GM12878 (cell line): Measurements from ENCODE around the gene EIF4E2. TPM values are rescaled to one million over a fixed set of nuclear protein-coding genes. Genes with fewer than 3 reads are reported as not detected.

Experiments used
- ATAC-seq: fragments of 200-7000 bp; cut with Tn5 transposase; 3 replicates; pipeline ENCODE4 v1.9.1; 2020; ENCODE audit warnings: mild to moderate bottlenecking, moderate library complexity
- BruUV-seq: library from RNA; stranded (reverse); fragments of 400-500 nt; replicated peaks from 2 replicates; lab custom pipeline; 2021; lab: Mats Ljungman, UMichigan
- CTCF ChIA-PET: fragments of 300-600 bp; sonication (Branson Sonifier 250); formaldehyde crosslinking; extraction: SDS; loops from one replicate; lab custom pipeline; 2021; ENCODE audit warnings: inconsistent platforms; lab: Yijun Ruan, JAX
- POLR2A ChIA-PET: fragments of 350-600 bp; formaldehyde crosslinking; extraction: SDS; loops from one replicate; lab custom pipeline; 2021; ENCODE audit warnings: inconsistent platforms; lab: Charles Lee
- RAD21 ChIA-PET: fragments of 300-600 bp; sonication (Branson Sonifier 250); formaldehyde crosslinking; loops from one replicate; lab custom pipeline; 2023; ENCODE audit warnings: antibody characterized with exemption; ENCODE audit not compliant: unreplicated experiment; lab: Charles Lee
- SMC1A ChIA-PET: fragments of 300-600 bp; sonication (Branson Sonifier 250); formaldehyde crosslinking; loops from one replicate; lab custom pipeline; 2023; ENCODE audit not compliant: unreplicated experiment, uncharacterized antibody; lab: Charles Lee
- DNase-seq: peaks from one replicate; pipeline ENCODE4 v3.0.0-alpha.2; 2011; ENCODE audit warnings: low read depth, low spot score
- FAIRE-seq: peaks from 3 replicates; lab custom pipeline; 2011; peaks lifted over from hg19 to GRCh38; lab: Jason Lieb, UNC
- H2AFZ ChIP-seq: 2 replicates; pipeline ENCODE4 v1.6.0; 2011; ENCODE audit warnings: low read depth, low read length, control low read depth; ENCODE audit not compliant: control insufficient read depth
- H3K27ac ChIP-seq: 2 replicates; pipeline ENCODE4 v1.5.1; 2011; ENCODE audit warnings: control low read depth; ENCODE audit not compliant: control insufficient read depth, insufficient read depth
- H3K27me3 ChIP-seq, 2 experiments: replicated peaks in 1 of 2; 2 replicates each; pipeline versions ENCODE4 v1.6.0 to v1.6.1; 2011; ENCODE audit warnings: low read length in 1 of 2; ENCODE audit not compliant: control insufficient read depth in 2 of 2, insufficient read depth in 2 of 2
- H3K36me3 ChIP-seq, 2 experiments: 2 replicates each; pipeline ENCODE4 v1.5.1; 2011; ENCODE audit warnings: low read length in 1 of 2; ENCODE audit not compliant: control insufficient read depth in 2 of 2, insufficient read depth in 2 of 2
- H3K4me1 ChIP-seq: 2 replicates; pipeline ENCODE4 v1.6.1; 2011; ENCODE audit warnings: mild to moderate bottlenecking, low read length, moderate library complexity, mixed read lengths; ENCODE audit not compliant: control insufficient read depth, insufficient read depth
- H3K4me2 ChIP-seq: 2 replicates; pipeline ENCODE4 v1.6.0; 2011; ENCODE audit warnings: control low read depth; ENCODE audit not compliant: control insufficient read depth, insufficient read depth
- H3K4me3 ChIP-seq: fragments of 200-600 bp; sonication (generic); 2 replicates; pipeline ENCODE4 v1.5.1; 2016
- H3K79me2 ChIP-seq: 2 replicates; pipeline ENCODE4 v1.6.0; 2011; ENCODE audit warnings: low read length; ENCODE audit not compliant: control insufficient read depth, insufficient read depth
- H3K9ac ChIP-seq: 2 replicates; pipeline ENCODE4 v1.8.0; 2011; ENCODE audit warnings: low read length, control low read depth, mixed read lengths; ENCODE audit not compliant: control insufficient read depth, insufficient read depth
- H3K9me3 ChIP-seq: replicated peaks from 3 replicates; pipeline ENCODE4 v1.5.1; 2011; ENCODE audit warnings: mild to moderate bottlenecking, low read length; ENCODE audit not compliant: control insufficient read depth, insufficient read depth
- H4K20me1 ChIP-seq: 2 replicates; pipeline ENCODE4 v1.6.0; 2011; ENCODE audit not compliant: control insufficient read depth, insufficient read depth
- JUND ChIP-seq: IDR thresholded peaks from 2 replicates; pipeline ENCODE4 v1.6.1; 2012; ENCODE audit warnings: low read depth, mild to moderate bottlenecking, low read length, improper control_type of control experiment, moderate library complexity
- LARP7 ChIP-seq: fragments of 450-650 bp; IDR thresholded peaks from 2 replicates; pipeline ENCODE4 v1.6.1; 2017; ENCODE audit warnings: mild to moderate bottlenecking
- ZNF687 ChIP-seq: fragments of 450-650 bp; IDR thresholded peaks from 2 replicates; pipeline ENCODE4 v1.6.1; 2017; ENCODE audit warnings: mild to moderate bottlenecking, moderate library complexity
- ZZZ3 ChIP-seq: IDR thresholded peaks from 2 replicates; pipeline ENCODE4 v1.6.1; 2011; ENCODE audit warnings: low read depth; ENCODE audit not compliant: control insufficient read depth, insufficient read length
- WGBS: methylation state at CpG from one replicate; pipeline ENCODE4 v1.1.6; 2016; ENCODE audit warnings: low lambda C conversion rate; ENCODE audit not compliant: insufficient replicate concordance, insufficient coverage; ENCODE audit errors: missing lambda C conversion rate; 5-methylcytosine and 5-hydroxymethylcytosine counted together
- in situ Hi-C: fragments of 300-500 bp; cut with MboI; formaldehyde crosslinking; loops from 9 replicates; pipeline ENCODE4 v1.14.3; 2018; ENCODE audit warnings: mixed read lengths
- intact Hi-C: fragments of 100-400 bp; cut with micrococcal nuclease; formaldehyde crosslinking; loops from one replicate; pipeline ENCODE4 v1.14.2; 2022; ENCODE audit not compliant: unreplicated experiment
- polyA plus RNA-seq, 11 experiments: library from polyadenylated mRNA; depleted of rRNA in 4 of 11; unstranded in 6 of 11; stranded (reverse) in 5 of 11; fragments of >200 nt; fragmentation: Nextera tagmentation in 4 of 11; fragmentation: Illumina TruSeq in 1 of 11; extraction: Ambion mirVana in 4 of 11; extraction: Trizol in 1 of 11; gene quantifications; 1 replicate in 1 of 11; 2 replicates in 10 of 11; pipeline versions ENCODE4 v1.2.1 to v1.2.3, GENCODE V29; 2011 to 2016; ENCODE audit warnings: inconsistent platforms in 2 of 11, missing spikeins in 2 of 11, low read depth in 1 of 11
- total RNA-seq, 4 experiments: library from RNA; depleted of rRNA in 3 of 4; stranded (reverse); fragments of >200 nt in 3 of 4; fragmentation: Illumina TruSeq in 1 of 4; extraction: Trizol in 1 of 4; gene quantifications; 2 replicates each; pipeline versions ENCODE4 v1.2.1 to v1.2.3, GENCODE V29; 2013 to 2021
- TF ChIP-seq, protein P1 (sequence below): fragments of 450-650 bp; IDR thresholded peaks from 2 replicates; pipeline ENCODE4 v1.6.1; 2016; ENCODE audit warnings: mild to moderate bottlenecking, moderate library complexity, borderline replicate concordance
- TF ChIP-seq, protein P2 (sequence below): IDR thresholded peaks from 2 replicates; pipeline ENCODE4 v1.6.1; 2011; ENCODE audit warnings: low read depth, mild to moderate bottlenecking, low read length, moderate library complexity, borderline replicate concordance; ENCODE audit errors: extremely low read depth

Gene EIF4E2
- total and polyA plus RNA-seq, 10 of the 15 experiments (the other 5 are each of a cell fraction or from before 2014, with no cell fraction given), result 56.1 to 158 (median 110) TPM

GRCh38 chr2:232529806-232530547 lies 20.5 kb upstream of the EIF4E2 start:
- no peak overlapping the region for H3K9ac ChIP-seq
- H3K27me3 ChIP-seq, result no peaks in the 10 kb centered on the region; a peak in 1 of 4 replicates
- no peaks in the 10 kb centered on the region for H3K36me3 ChIP-seq
- intact Hi-C loops, result no loop called here
- no peak overlapping the region for H3K27ac ChIP-seq
- BruUV-seq, result no TSS peak
- H2AFZ ChIP-seq, result no peak overlapping the region
- H3K4me2 ChIP-seq, result no peak overlapping the region
- ChIA-PET CTCF (no interaction called here), POLR2A (no interaction called here), RAD21 (no interaction called here), SMC1A (no interaction called here)
- H3K79me2 ChIP-seq, result no peaks in the 10 kb centered on the region
- DNase-seq (no peak), ATAC-seq (no peak), FAIRE-seq (no peak)
- 57% methylated on average over 14 of the region's 17 CpGs for WGBS
- no peak overlapping the region for H3K4me3 ChIP-seq
- no peaks in the 10 kb centered on the region for H4K20me1 ChIP-seq
- no peaks in the 10 kb centered on the region for H3K4me1 ChIP-seq
- no peaks in the 10 kb centered on the region for H3K9me3 ChIP-seq
- TF ChIP-seq ZNF687 (no peak), ZZZ3 (no peak), LARP7 (no peak), JUND (no peak)
- TF ChIP-seq, protein P1, sequence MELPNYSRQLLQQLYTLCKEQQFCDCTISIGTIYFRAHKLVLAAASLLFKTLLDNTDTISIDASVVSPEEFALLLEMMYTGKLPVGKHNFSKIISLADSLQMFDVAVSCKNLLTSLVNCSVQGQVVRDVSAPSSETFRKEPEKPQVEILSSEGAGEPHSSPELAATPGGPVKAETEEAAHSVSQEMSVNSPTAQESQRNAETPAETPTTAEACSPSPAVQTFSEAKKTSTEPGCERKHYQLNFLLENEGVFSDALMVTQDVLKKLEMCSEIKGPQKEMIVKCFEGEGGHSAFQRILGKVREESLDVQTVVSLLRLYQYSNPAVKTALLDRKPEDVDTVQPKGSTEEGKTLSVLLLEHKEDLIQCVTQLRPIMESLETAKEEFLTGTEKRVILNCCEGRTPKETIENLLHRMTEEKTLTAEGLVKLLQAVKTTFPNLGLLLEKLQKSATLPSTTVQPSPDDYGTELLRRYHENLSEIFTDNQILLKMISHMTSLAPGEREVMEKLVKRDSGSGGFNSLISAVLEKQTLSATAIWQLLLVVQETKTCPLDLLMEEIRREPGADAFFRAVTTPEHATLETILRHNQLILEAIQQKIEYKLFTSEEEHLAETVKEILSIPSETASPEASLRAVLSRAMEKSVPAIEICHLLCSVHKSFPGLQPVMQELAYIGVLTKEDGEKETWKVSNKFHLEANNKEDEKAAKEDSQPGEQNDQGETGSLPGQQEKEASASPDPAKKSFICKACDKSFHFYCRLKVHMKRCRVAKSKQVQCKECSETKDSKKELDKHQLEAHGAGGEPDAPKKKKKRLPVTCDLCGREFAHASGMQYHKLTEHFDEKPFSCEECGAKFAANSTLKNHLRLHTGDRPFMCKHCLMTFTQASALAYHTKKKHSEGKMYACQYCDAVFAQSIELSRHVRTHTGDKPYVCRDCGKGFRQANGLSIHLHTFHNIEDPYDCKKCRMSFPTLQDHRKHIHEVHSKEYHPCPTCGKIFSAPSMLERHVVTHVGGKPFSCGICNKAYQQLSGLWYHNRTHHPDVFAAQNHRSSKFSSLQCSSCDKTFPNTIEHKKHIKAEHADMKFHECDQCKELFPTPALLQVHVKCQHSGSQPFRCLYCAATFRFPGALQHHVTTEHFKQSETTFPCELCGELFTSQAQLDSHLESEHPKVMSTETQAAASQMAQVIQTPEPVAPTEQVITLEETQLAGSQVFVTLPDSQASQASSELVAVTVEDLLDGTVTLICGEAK, result no peak
- TF ChIP-seq, protein P2, sequence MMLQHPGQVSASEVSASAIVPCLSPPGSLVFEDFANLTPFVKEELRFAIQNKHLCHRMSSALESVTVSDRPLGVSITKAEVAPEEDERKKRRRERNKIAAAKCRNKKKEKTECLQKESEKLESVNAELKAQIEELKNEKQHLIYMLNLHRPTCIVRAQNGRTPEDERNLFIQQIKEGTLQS, result no peak
- in situ Hi-C loops, result no loop called here
